Stimulated activated CD8-positive, alpha-beta memory T cell treated with anti-CD3 and anti-CD28 coated beads, Interleukin-2, amount 100 ng/mL, for 1 hour (primary cell): Measurements from ENCODE around the gene RNF10.
"Not testable (repeated sequence)": the region's sequence is repeated elsewhere in the genome, so short reads cannot be mapped to it uniquely, and the experiment has no call there.

Experiments
- DNase-seq, 2 donors: peaks; one replicate each; pipeline ENCODE4 v3.0.0-alpha.2; 2020; ENCODE audit warnings: low read depth in 2 of 2

Gene RNF10

DNA sequence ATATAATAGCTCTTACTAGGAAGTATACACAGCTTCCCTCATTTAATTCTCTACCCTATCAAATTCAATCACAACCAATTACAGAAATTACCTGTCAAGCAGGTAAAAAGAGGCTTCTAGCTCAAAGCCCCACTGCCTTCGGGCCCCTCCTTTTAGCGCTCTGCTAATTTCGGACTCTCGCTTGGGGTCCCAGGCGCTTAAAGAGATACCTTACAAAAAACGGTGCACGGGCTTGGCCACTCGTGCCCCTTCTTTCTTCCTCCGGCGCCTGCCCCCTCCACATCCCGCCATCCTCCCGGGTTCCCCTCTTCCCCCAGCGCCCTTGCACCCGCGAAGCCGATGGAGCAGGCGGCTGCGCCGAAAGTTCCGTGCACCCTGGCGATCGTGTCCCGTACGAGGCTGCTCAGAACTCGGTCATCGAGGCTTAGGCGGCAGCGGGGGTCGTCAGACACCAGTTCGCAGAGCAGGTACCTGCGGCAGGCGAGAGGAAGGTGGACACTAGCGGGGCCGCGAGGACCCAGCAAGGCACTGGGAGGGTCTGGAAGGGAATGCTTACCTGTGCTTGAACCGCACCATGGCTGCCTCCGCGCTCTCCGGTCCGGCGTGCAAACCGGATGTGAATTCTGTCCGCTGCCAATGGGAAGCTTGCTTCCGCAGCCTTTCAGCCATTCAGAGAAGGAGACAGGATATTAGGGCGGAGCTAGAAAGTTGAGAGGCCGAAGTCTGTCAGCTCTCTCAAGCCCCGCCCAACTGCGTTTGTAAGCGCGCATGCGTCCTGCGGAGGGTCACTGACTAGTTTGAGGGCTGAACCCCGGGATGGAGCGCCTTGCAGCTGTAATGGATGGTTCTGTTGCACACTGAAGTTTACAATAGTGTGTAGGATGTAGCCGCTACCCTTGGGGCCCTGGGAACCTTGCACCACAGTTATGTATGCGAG is 46.9 kb downstream of the RNF10 start, which contains the start of gene POP5:
Gene POP5, minus strand, starts transcription at position 616 of the 937 bp plus-strand sequence. Its CDS starts 40 bp downstream, at position 576.
- peak; percentile 84 to 86 for DNase-seq

DNA sequence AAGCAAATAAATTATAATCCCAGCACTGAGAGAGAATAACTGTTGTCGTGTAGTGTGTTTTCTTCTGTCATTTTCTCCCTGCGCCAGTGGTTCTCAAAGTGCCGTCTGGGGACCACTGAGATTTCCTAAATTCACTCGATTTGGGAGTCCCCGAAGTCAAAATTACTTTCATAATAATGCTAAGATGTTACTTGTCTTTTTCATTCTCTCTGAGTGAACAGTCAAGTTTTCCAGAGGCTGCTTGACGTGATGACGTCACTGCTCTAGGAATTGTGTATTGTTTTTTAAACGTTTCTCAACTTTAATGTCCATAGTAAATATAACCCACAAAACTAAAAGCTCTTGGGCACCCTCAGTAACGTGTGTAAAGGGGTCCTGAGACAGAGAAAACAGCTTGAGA is 47.8 kb downstream of the RNF10 start:
- DNase-seq, result no peak

DNA sequence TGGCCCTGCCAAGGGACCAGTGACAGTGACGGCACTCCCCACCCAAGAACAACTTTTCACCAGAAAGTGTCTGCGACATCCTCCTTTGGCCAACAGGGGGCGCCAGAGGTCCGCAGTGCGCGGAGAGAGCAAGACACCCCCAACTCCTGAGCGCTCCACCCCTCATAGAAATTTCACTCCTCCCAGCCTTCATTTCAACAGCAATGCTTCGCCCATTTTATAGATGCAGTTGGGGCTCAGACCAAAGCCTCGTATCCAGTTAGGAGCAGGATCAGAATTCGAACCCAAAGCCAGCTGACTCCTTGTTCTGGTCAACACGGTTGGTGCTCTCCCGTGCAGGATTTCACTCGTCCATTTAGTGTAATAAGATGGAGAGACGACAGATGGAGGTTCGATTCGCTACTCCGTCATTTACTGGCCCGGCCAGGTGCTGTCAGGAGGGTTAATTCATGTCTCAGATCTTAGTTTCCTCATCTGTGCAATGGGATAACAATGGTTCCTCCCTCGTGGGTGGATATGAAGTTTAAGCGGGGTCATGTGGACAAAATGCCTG is 49.4 kb downstream of the RNF10 start:
- DNase-seq, result peak; percentile 68 to 78

DNA sequence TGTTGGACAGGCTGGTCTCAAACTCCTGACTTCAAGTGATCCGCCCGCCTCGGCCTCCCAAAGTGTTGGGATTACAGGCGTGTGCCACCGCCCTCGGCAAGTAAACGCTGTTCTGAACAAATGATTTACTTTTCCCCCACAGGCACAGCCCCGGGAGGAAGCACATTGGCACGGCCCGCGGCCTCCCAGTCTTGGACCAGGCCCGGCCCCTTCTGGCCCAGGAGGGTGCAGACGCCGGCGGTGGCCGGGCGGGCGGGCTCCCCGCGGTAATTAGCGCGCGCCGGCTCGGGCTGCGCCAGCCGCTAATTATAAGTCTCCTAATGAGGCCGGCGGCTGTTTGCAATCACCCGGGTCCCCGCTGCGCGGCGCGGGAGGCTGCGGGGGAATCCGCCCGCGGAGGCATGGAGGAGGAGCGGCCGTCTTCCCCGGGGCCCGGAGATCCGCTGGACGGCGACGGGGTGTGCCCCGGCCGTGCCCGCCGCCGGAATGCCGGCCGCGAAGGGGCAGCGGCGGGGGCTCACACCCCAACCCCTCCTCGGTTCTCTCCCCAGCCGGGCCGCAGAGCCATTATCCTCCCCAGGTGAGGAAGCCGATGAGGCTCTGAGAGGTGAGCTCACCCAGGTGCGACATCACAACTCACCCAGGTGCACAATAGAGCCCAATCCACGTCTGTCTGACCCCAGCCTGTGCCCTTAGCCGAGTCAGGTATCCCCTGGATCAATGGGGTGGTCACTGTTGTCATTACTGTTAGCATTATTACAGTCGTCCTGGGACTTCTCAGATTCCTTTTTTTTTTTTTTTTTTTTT is 50.4 kb downstream of the RNF10 start:
- DNase-seq, result peak in 1 of 2 donors; percentile 25

- no peak for DNase-seq
These were observed 52.0 kb downstream of the RNF10 start for GRCh38 chr12:120586206-120586605.

GRCh38 chr12:120586860-120587259 is 52.7 kb downstream of the RNF10 start:
- DNase-seq, result no peak

DNA sequence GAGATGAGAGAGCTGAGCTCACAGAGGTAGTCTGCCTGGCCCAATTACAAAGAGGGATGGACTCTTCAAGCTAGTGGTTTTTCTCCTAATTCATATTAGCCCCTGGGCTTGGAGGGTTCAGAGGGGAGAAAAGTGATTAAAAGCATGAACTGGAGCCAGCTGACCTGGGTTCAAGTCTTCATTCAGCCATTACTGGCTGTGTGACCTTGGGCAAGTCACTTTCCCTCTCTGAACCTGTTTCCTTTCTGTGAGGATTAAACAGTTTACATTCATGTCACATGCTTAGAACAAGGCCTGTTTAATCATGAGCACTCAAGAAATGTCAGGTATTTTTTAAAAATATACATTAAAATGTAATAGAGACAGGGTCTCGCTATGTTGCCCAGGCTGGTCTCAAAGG is 54.2 kb downstream of the RNF10 start:
- DNase-seq, result no peak

DNA sequence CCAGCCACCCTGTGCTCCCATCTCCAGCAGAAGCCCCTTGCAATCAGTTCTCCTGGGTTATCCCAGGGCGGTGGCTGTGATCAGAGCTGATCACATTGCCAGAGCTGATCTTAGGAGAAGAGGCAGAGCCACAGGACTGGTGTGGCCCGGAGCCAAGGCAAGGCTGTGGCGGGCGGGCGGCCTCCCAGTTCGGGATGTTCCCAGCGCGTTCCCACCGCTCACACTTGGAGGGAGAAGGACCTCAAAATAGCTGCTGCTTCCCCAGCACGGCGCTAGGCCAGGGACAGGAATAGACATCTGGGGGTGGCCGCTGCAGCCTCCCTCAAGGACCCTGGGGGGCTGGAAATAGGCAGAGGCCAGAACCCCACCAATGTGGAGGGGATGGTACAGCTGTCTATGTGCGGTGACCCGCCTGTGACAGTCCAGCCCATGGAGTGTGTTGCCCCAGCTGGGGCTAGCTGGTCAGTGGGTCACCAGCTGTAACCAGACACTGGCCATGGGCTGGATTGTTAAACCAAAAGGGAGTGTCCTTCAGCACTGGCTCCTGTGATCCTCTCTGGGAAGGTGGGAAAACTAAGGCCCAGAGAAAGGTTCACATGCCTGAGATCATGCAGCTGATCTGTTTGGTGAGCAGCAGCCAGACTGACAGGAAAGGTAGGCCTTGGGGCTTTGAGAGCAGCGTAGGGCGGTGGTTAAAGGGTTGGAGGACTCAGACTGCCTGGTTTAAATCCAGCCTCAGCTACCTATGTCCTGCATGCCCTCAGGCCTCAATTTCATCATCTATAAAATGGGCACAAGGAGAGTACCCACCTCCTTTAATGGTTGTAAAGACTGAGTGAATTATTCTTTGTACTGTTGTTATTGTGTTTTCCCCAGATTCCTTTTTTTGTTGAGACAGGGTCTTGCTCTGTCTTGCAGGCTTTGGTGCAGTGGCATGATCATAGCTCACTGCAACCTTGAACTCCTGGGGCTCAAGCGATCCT is 55.1 kb downstream of the RNF10 start:
- DNase-seq, result no peak

GRCh38 chr12:120590741-120591407 is 56.7 kb downstream of the RNF10 start:
- no peak for DNase-seq

DNA sequence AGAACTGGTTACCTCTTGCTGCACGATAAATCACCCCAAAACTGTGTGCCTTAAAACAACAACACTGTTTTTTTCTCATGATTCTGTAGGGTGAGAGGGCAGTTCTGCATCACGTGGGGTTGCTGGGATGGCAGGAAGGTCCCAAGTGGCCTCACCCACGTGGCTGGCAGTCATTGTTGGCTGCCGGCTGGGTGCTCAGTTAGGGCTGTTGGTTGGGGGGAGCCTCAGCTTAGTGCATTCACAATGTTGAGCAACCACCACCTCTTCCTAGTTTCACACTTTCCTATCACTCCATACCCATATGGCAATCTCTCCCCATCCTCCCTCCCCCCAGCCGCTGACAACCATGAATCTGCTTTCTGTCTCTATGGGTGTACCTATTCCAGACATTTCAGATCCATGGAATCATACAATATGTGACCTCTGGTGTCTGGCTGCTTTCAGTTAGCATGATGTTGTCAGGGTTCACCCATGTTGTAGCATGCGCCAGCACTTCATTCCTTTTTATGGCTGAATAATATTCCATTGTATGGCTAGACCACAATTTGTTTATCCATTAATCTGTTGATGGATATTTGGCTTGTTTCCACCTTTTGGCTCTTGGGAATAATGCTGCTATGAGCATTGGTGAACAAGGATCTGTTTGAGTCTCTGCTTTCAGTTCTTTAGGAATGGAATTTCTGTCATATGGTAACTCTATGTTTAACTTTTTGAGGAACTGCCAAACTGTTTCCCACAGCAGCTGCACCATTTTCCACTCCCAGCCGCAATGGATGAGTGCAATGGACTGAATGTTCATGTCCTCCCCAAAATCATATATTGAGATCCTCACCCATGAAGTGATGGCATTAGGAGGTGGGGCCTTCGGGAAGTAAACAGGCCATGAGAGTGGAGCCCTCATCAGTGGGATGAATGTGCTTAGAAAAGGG is 58.2 kb downstream of the RNF10 start:
- no peak for DNase-seq

DNA sequence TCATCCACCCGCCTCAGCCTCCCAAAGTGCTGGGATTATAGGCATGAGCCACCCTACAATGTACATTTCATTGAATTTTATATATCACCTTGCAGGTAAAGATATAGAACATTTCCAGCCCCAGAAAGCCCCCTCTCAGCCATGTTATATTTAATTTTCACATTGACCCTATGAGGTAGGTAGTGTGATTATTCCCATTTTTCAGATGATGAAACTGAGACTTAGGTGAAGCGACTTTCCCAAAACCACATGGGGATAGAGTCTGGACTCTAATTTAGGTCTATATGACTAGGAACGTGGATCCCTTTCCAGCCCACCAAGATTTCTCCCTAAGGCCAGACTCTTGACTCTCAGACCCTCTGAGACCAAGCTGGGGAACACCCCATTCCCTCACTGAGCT is 62.7 kb downstream of the RNF10 start:
- DNase-seq, result no peak

DNA sequence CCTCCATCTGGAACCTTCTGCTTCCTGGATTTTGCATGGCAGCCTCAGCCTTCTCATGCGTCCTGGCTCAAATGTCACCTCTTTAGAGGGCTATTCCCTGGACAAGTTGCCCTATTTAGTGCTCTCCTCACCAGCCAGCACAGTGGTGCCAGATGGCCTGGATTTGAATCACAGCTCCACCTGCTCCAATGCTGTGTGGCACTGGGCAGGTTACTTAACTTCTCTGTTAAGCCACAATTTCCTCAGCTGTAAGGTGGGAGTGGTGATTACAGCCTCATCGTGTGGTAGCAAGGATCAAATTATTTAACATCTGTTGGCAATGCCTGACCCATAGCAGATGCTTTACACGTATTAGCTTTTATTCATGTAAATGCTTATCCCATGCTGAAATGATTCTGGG is 63.7 kb downstream of the RNF10 start:
- DNase-seq, result no peak

- no peak for DNase-seq
These were observed 64.7 kb downstream of the RNF10 start for GRCh38 chr12:120598674-120599463.

DNA sequence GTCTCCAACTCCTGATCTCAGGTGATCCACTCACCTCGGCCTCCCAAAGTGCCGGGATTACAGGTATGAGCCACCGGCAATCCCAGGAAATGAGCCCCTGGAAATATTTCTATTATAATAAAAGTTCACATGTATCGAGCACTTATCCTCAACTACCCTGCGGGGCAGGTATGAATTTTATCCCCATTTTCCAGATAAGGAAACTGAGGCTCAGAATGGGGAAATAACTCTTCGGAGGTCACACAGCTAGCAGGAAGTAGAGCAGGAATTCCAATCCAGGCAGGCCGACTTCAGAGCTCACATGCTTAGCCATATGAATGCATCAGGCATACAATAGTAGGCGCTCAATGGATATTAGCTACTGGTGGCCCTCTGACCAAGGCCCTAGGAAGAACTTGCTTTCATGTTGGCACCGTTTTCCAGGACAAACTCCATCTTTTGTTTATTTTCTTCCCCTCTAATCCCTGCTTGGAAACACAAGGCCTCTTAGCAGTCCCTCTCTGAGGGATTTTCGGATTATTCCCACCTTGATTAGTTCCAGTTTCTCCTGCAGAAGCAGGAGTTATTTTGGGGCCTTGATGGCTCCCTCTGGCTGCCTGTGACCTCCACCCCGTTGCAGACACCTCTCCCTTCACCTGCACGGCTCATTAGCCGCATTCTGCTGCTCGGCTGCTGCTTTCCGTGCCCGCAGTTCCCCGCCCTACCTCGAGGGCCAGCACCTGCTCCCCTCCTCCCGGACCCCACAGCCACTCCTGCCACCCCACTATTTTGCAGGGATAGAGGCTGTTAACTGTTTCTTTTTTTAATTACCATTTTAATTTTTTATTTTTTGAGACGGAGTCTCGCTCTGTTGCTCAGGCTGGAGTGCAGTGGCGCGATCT is 65.8 kb downstream of the RNF10 start:
- no peak for DNase-seq

DNA sequence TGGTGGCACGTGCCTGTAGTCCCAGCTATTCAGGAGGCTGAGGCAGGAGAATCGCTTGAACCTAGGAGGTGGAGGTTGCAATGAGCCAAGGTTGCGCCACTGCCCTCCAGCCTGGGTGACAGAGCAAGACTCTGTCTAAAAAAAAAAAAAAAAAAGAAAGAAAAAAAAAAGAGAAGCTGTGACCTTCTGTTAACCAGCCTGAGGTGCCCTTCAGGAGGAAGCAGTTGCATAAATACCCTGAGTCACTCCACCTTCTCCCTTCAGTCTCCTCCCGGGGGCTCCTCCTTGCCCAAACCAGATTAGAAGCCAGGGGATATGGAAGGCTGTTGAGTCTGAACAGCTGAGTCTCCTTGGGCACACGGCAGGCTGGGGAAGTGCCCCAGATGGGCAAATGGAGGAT is 68.3 kb downstream of the RNF10 start:
- not testable (repeated sequence) for DNase-seq

DNA sequence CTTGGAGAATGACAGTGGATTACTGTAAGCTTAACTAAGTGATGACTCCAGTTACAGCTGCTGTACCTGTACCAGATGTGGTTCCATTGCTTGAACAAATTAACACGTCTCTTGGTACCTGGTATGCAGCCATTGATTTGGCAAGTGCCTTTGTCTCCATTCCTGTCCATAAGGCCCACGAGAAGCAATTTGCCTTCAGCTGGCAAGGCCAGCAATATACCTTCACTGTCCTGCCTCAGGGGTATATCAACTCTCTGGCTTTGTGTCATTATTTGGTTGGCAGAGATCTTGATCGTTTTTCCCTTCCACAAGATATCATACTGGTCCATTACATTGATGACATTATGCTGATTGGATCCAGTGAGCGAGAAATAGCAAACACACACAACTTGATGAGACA is 76.4 kb downstream of the RNF10 start:
- no peak for DNase-seq

- not testable (repeated sequence) for DNase-seq
These were observed 77.4 kb downstream of the RNF10 start for GRCh38 chr12:120611534-120611933.

- no peak for DNase-seq
These were observed 80.7 kb downstream of the RNF10 start for GRCh38 chr12:120614848-120615247.
